PC-9 (cell line): ENCODE data around the gene GHR.

ENCODE experiments used
- CTCF ChIP-seq: fragments of 200-600 bp; sonication (generic); conservative IDR thresholded peaks from 2 replicates; pipeline ENCODE4 v1.6.1; 2017; ENCODE audit warnings: mixed run types, antibody characterized with exemption, mild to moderate bottlenecking, moderate library complexity
- EZH2 ChIP-seq: fragments of 200-600 bp; sonication (generic); IDR thresholded peaks from 2 replicates; pipeline ENCODE4 v1.8.0; 2017; ENCODE audit warnings: antibody characterized with exemption, low read depth

- no peak for TF ChIP-seq CTCF
- no peak for TF ChIP-seq EZH2
Measured at GRCh38 chr5:42397267-42397666, 26.0 kb upstream of the GHR start.
